GM18870 (cell line): ENCODE results near the gene RFTN1.
A peak's percentile ranks its signal among the peaks of the same experiment; 100 is the strongest.
"Not testable (repeated sequence)": the region's sequence is repeated elsewhere in the genome, so short reads cannot be mapped to it uniquely, and the experiment has no call there.

Source experiments
- ATAC-seq: cut with Tn5 transposase; IDR thresholded peaks from one replicate; pipeline ENCODE4 v1.9.1; 2021; ENCODE audit warnings: moderate library complexity; ENCODE audit not compliant: unreplicated experiment

Gene RFTN1

GRCh38 chr3:16313886-16314645, 199.4 kb downstream of the RFTN1 start:
- no peak for ATAC-seq

- peak; percentile 44 for ATAC-seq
Observed at GRCh38 chr3:16311960-16312451, 201.5 kb downstream of the RFTN1 start.

- not testable (repeated sequence) for ATAC-seq
Observed at GRCh38 chr3:16310486-16310885, 203.0 kb downstream of the RFTN1 start.

- ATAC-seq = peak; percentile 91
Observed at GRCh38 chr3:16309558-16309957, 203.9 kb downstream of the RFTN1 start.

GRCh38 chr3:16308727-16309126, 204.8 kb downstream of the RFTN1 start:
- no peak for ATAC-seq

GRCh38 chr3:16307832-16308531, 205.5 kb downstream of the RFTN1 start:
- ATAC-seq = no peak

GRCh38 chr3:16305111-16305541, 208.4 kb downstream of the RFTN1 start:
- no peak for ATAC-seq

- ATAC-seq = no peak
Observed at GRCh38 chr3:16304061-16305010, 209.2 kb downstream of the RFTN1 start.

- ATAC-seq = no peak
Observed at GRCh38 chr3:16303037-16303575, 210.4 kb downstream of the RFTN1 start.

GRCh38 chr3:16302082-16302631, 211.3 kb downstream of the RFTN1 start:
- ATAC-seq = no peak

- no peak for ATAC-seq
Observed at GRCh38 chr3:16301507-16301906, 212.0 kb downstream of the RFTN1 start.

GRCh38 chr3:16300881-16301359, 212.6 kb downstream of the RFTN1 start:
- peak; percentile 42 for ATAC-seq

- peak; percentile 54 for ATAC-seq
Observed at GRCh38 chr3:16300307-16300706, 213.2 kb downstream of the RFTN1 start.

- no peak for ATAC-seq
Observed at GRCh38 chr3:16299746-16300145, 213.8 kb downstream of the RFTN1 start.

- ATAC-seq = no peak
Observed at GRCh38 chr3:16298891-16299290, 214.6 kb downstream of the RFTN1 start.

- no peak for ATAC-seq
Observed at GRCh38 chr3:16297997-16298885, 215.3 kb downstream of the RFTN1 start.

- ATAC-seq = no peak
Observed at GRCh38 chr3:16295298-16295890, 218.1 kb downstream of the RFTN1 start.

- no peak for ATAC-seq
Observed at GRCh38 chr3:16294844-16295243, 218.7 kb downstream of the RFTN1 start.

- ATAC-seq = no peak
Observed at GRCh38 chr3:16290827-16291196, 222.7 kb downstream of the RFTN1 start.
